Smooth muscle cell (in vitro differentiated cells): ENCODE measurements around the gene NTF3. TPM values are rescaled to one million over a fixed set of nuclear protein-coding genes. Genes with fewer than 3 reads are reported as not detected.

Experiments
- DNase-seq: peaks from one replicate; lab custom pipeline; 2025; ENCODE audit not compliant: unreplicated experiment; lab: John Stamatoyannopoulos, UW
- H2AFZ ChIP-seq: fragments of 200-600 bp; sonication (generic); 2 replicates; pipeline ENCODE4 v1.6.0; 2016; ENCODE audit warnings: antibody characterized with exemption, low read depth, mild to moderate bottlenecking
- H3F3A ChIP-seq: fragments of 200-600 bp; sonication (generic); 2 replicates; pipeline ENCODE4 v1.6.0; 2017; ENCODE audit warnings: antibody characterized with exemption, low read depth
- H3K27ac ChIP-seq: fragments of 200-600 bp; sonication (generic); 2 replicates; pipeline ENCODE4 v1.5.1; 2016; ENCODE audit warnings: low read depth, mild to moderate bottlenecking
- H3K27me3 ChIP-seq: fragments of 200-600 bp; sonication (generic); 2 replicates; pipeline ENCODE4 v1.6.1; 2016; ENCODE audit warnings: low read depth, mild to moderate bottlenecking
- H3K36me3 ChIP-seq: fragments of 200-600 bp; sonication (generic); 2 replicates; pipeline ENCODE4 v1.5.1; 2016; ENCODE audit warnings: low read depth
- H3K4me1 ChIP-seq: fragments of 200-600 bp; sonication (generic); 2 replicates; pipeline ENCODE4 v1.5.1; 2016; ENCODE audit warnings: low read depth
- H3K4me2 ChIP-seq: fragments of 200-600 bp; sonication (generic); 2 replicates; pipeline ENCODE4 v1.6.0; 2016; ENCODE audit warnings: mild to moderate bottlenecking
- H3K4me3 ChIP-seq: fragments of 200-600 bp; sonication (generic); 2 replicates; pipeline ENCODE4 v1.5.1; 2016; ENCODE audit warnings: mild to moderate bottlenecking
- H3K79me2 ChIP-seq: fragments of 200-600 bp; sonication (generic); 2 replicates; pipeline ENCODE4 v1.6.0; 2016; ENCODE audit warnings: low read depth, mild to moderate bottlenecking
- H3K9ac ChIP-seq: fragments of 200-600 bp; sonication (generic); 2 replicates; pipeline ENCODE4 v1.6.0; 2016; ENCODE audit warnings: low read depth
- H3K9me3 ChIP-seq: fragments of 200-600 bp; sonication (generic); replicated peaks from 2 replicates; pipeline ENCODE4 v1.5.1; 2016; ENCODE audit warnings: low read depth
- H4K20me1 ChIP-seq: fragments of 200-600 bp; sonication (generic); 2 replicates; pipeline ENCODE4 v1.6.0; 2016; ENCODE audit warnings: low read depth
- CTCF ChIP-seq: fragments of 200-600 bp; sonication (generic); IDR thresholded peaks from 2 replicates; pipeline ENCODE4 v1.5.1; 2017; ENCODE audit warnings: borderline replicate concordance, mild to moderate bottlenecking, antibody characterized with exemption; ENCODE audit not compliant: insufficient read depth, poor library complexity, severe bottlenecking
- WGBS: methylation state at CpG from one replicate; pipeline ENCODE4 v1.1.7; 2016; ENCODE audit warnings: low lambda C conversion rate; 5-methylcytosine and 5-hydroxymethylcytosine counted together
- polyA plus RNA-seq: library from polyadenylated mRNA; unstranded; fragments of >200 nt; fragmentation: Nextera tagmentation; extraction: Ambion mirVana; gene quantifications from 2 replicates; pipeline ENCODE4 v1.2.1, GENCODE V29; 2016
- total RNA-seq: library from RNA; depleted of rRNA; stranded (reverse); fragments of >200 nt; gene quantifications from 2 replicates; pipeline ENCODE4 v1.2.3, GENCODE V29; 2014

The NTF3 gene
- total and polyA plus RNA-seq, 2 experiments from 2014 or later = 1.1 to 3.4 TPM

- H3K4me1 ChIP-seq = no peaks in the 10 kb centered on the region
- no peaks in the 10 kb centered on the region for H3K79me2 ChIP-seq
- no peaks in the 10 kb centered on the region for H3K27me3 ChIP-seq
- H3K27ac ChIP-seq = no peak overlapping the region
- no peaks in the 10 kb centered on the region for H3K9me3 ChIP-seq
- WGBS = 93% methylated on average over 28 of the region's 28 CpGs
- no peak overlapping the region for H3K4me2 ChIP-seq
- no peak for TF ChIP-seq CTCF
- no peak overlapping the region for H2AFZ ChIP-seq
- H3F3A ChIP-seq = no peaks in the 10 kb centered on the region
- H3K4me3 ChIP-seq = no peak overlapping the region
- DNase-seq = no peak
- H3K9ac ChIP-seq = no peak overlapping the region
- H4K20me1 ChIP-seq = no peaks in the 10 kb centered on the region
- no peaks in the 10 kb centered on the region for H3K36me3 ChIP-seq
Measured at GRCh38 chr12:5494343-5494742, 62.4 kb downstream of the NTF3 start.

GRCh38 chr12:5497329-5498053 lies 65.6 kb downstream of the NTF3 start:
- no peak overlapping the region for H2AFZ ChIP-seq
- no peaks in the 10 kb centered on the region for H3K79me2 ChIP-seq
- H3K9me3 ChIP-seq = no peaks in the 10 kb centered on the region
- H3F3A ChIP-seq = no peaks in the 10 kb centered on the region
- no peak overlapping the region for H3K4me2 ChIP-seq
- H3K4me3 ChIP-seq = no peak overlapping the region
- WGBS = 72% methylated on average over 5 of the region's 5 CpGs
- no peak overlapping the region for H3K27ac ChIP-seq
- H3K36me3 ChIP-seq = no peaks in the 10 kb centered on the region
- H3K9ac ChIP-seq = no peak overlapping the region
- H3K4me1 ChIP-seq = no peaks in the 10 kb centered on the region
- TF ChIP-seq CTCF = no peak
- no peaks in the 10 kb centered on the region for H3K27me3 ChIP-seq
- no peak for DNase-seq
- H4K20me1 ChIP-seq = no peaks in the 10 kb centered on the region

GRCh38 chr12:5498076-5498475 lies 66.2 kb downstream of the NTF3 start:
- TF ChIP-seq CTCF = no peak
- Histone ChIP-seq H4K20me1 (no peaks in the 10 kb centered on the region), H3K9ac (no peak overlapping the region), H3K27me3 (no peaks in the 10 kb centered on the region), H3K9me3 (no peaks in the 10 kb centered on the region), H3K4me1 (no peaks in the 10 kb centered on the region), H3K79me2 (no peaks in the 10 kb centered on the region), H3K36me3 (no peaks in the 10 kb centered on the region), H3K4me2 (no peak overlapping the region), H3F3A (no peaks in the 10 kb centered on the region), H3K27ac (no peak overlapping the region), H3K4me3 (no peak overlapping the region), H2AFZ (no peak overlapping the region)
- WGBS = 65% methylated on average over 3 of the region's 3 CpGs
- DNase-seq = no peak

GRCh38 chr12:5498806-5499205 lies 66.9 kb downstream of the NTF3 start:
- Histone ChIP-seq H3F3A (no peaks in the 10 kb centered on the region), H4K20me1 (no peaks in the 10 kb centered on the region), H3K4me3 (no peak overlapping the region), H3K9me3 (no peaks in the 10 kb centered on the region), H3K27me3 (no peaks in the 10 kb centered on the region), H3K9ac (no peak overlapping the region), H3K27ac (no peak overlapping the region), H3K79me2 (no peaks in the 10 kb centered on the region), H3K36me3 (no peaks in the 10 kb centered on the region), H3K4me1 (no peaks in the 10 kb centered on the region), H3K4me2 (peak overlapping the region; percentile 29), H2AFZ (no peak overlapping the region)
- no peak for TF ChIP-seq CTCF
- 97% methylated on average over 8 of the region's 8 CpGs for WGBS
- no peak for DNase-seq
